SK-N-SH treated with all-trans-retinoic acid at 6 μM for 48 hours (cell line): ENCODE results near the gene C1QL1.

Experiments
- ATAC-seq: fragments of 200-7000 bp; cut with Tn5 transposase; 3 replicates; pipeline ENCODE4 v1.9.1; 2020; ENCODE audit warnings: mild to moderate bottlenecking, moderate library complexity
- ARNTL ChIP-seq: fragments of 450-650 bp; formaldehyde crosslinking; IDR thresholded peaks from 2 replicates; pipeline ENCODE4 v1.5.0; 2020; ENCODE audit warnings: low read depth, mild to moderate bottlenecking, moderate library complexity, borderline replicate concordance
- BACH2 ChIP-seq: fragments of 250-450 bp; sonication (Bioruptor Pico); IDR thresholded peaks from 2 replicates; pipeline ENCODE4 v1.9.0; 2021; ENCODE audit warnings: mild to moderate bottlenecking, borderline replicate concordance
- CSDC2 ChIP-seq: fragments of 250-450 bp; sonication (Bioruptor Pico); IDR thresholded peaks from 2 replicates; pipeline ENCODE4 v1.5.0; 2020; ENCODE audit warnings: mild to moderate bottlenecking, moderate library complexity
- CSRNP3 ChIP-seq: fragments of 250-450 bp; sonication (Bioruptor Pico); IDR thresholded peaks from 2 replicates; pipeline ENCODE4 v1.5.1; 2021; ENCODE audit warnings: mild to moderate bottlenecking, moderate library complexity
- ESRRG ChIP-seq: fragments of 250-450 bp; sonication (Bioruptor Pico); IDR thresholded peaks from 2 replicates; pipeline ENCODE4 v1.6.1; 2021; ENCODE audit warnings: mild to moderate bottlenecking
- GLIS3 ChIP-seq: fragments of 250-450 bp; sonication (Bioruptor Pico); IDR thresholded peaks from 2 replicates; pipeline ENCODE4 v1.5.0; 2020; ENCODE audit warnings: mild to moderate bottlenecking, moderate library complexity
- ISL1 ChIP-seq: fragments of 250-450 bp; sonication (Bioruptor Pico); IDR thresholded peaks from 2 replicates; pipeline ENCODE4 v2.1.2; 2022; ENCODE audit warnings: mild to moderate bottlenecking, moderate library complexity
- PATZ1 ChIP-seq: fragments of 250-450 bp; sonication (Bioruptor Pico); IDR thresholded peaks from 2 replicates; pipeline ENCODE4 v1.8.0; 2020; ENCODE audit warnings: mild to moderate bottlenecking, moderate library complexity, borderline replicate concordance
- POU6F1 ChIP-seq: fragments of 250-450 bp; sonication (Bioruptor Pico); IDR thresholded peaks from 2 replicates; pipeline ENCODE4 v1.8.0; 2021; ENCODE audit warnings: low read depth, mild to moderate bottlenecking, moderate library complexity, borderline replicate concordance
- PPARA ChIP-seq: fragments of 250-450 bp; sonication (Bioruptor Pico); IDR thresholded peaks from 2 replicates; pipeline ENCODE4 v1.5.0; 2020; ENCODE audit warnings: mild to moderate bottlenecking, borderline replicate concordance
- RARB ChIP-seq: fragments of 250-450 bp; sonication (Bioruptor Pico); IDR thresholded peaks from 2 replicates; pipeline ENCODE4 v1.8.0; 2021; ENCODE audit warnings: mild to moderate bottlenecking, moderate library complexity
- TCF4 ChIP-seq: fragments of 250-450 bp; sonication (Bioruptor Pico); IDR thresholded peaks from 2 replicates; pipeline ENCODE4 v1.8.0; 2021; ENCODE audit warnings: mild to moderate bottlenecking, moderate library complexity, borderline replicate concordance
- TSHZ2 ChIP-seq: fragments of 250-450 bp; sonication (Bioruptor Pico); IDR thresholded peaks from 2 replicates; pipeline ENCODE4 v1.5.0; 2020; ENCODE audit warnings: mild to moderate bottlenecking, moderate library complexity
- ZC3H10 ChIP-seq: fragments of 250-450 bp; sonication (Bioruptor Pico); IDR thresholded peaks from 2 replicates; pipeline ENCODE4 v1.5.1; 2021; ENCODE audit warnings: mild to moderate bottlenecking, moderate library complexity
- ZFP30 ChIP-seq: fragments of 450-650 bp; formaldehyde crosslinking; IDR thresholded peaks from 2 replicates; pipeline ENCODE4 v1.5.0; 2022; ENCODE audit warnings: mild to moderate bottlenecking, moderate library complexity
- ZNF565 ChIP-seq: fragments of 450-650 bp; formaldehyde crosslinking; conservative IDR thresholded peaks from 2 replicates; pipeline ENCODE4 v1.5.0; 2020; ENCODE audit warnings: low read depth, mild to moderate bottlenecking, moderate library complexity
- ZNF70 ChIP-seq: fragments of 450-650 bp; formaldehyde crosslinking; IDR thresholded peaks from 2 replicates; pipeline ENCODE4 v1.5.0; 2020; ENCODE audit warnings: mild to moderate bottlenecking, moderate library complexity
- ZNF8 ChIP-seq: fragments of 450-650 bp; formaldehyde crosslinking; IDR thresholded peaks from 2 replicates; pipeline ENCODE4 v1.5.0; 2020; ENCODE audit warnings: mild to moderate bottlenecking, moderate library complexity

Gene C1QL1

GRCh38 chr17:44988044-44988942, 20.2 kb upstream of the C1QL1 start:
- TF ChIP-seq ZNF8 (CRISPR knock-in tag) (no peak), ZFP30 (CRISPR knock-in tag) (no peak), PATZ1 (CRISPR knock-in tag) (no peak), POU6F1 (no peak), ARNTL (CRISPR knock-in tag) (no peak), ISL1 (CRISPR knock-in tag) (no peak), CSDC2 (CRISPR knock-in tag) (no peak), PPARA (CRISPR knock-in tag) (no peak), ZNF70 (CRISPR knock-in tag) (no peak), ESRRG (CRISPR knock-in tag) (no peak), ZNF565 (no peak), RARB (no peak)
- TF ChIP-seq, all 23 proteins: peak for 0
- ATAC-seq = no peak

- no peak for TF ChIP-seq ZNF70 (CRISPR knock-in tag)
- no peak for TF ChIP-seq ZNF565
- TF ChIP-seq CSRNP3 (CRISPR knock-in tag) = no peak
- TF ChIP-seq ISL1 (CRISPR knock-in tag) = no peak
- no peak for TF ChIP-seq ZNF8 (CRISPR knock-in tag)
- ATAC-seq = no peak; the same call in 2 of the 3 replicates
Measured at GRCh38 chr17:44983563-44983962, 15.5 kb upstream of the C1QL1 start.

- ATAC-seq = no peak
- TF ChIP-seq ZC3H10 (CRISPR knock-in tag) = no peak
- no peak for TF ChIP-seq ARNTL (CRISPR knock-in tag)
- no peak for TF ChIP-seq RARB
- no peak for TF ChIP-seq ZNF8 (CRISPR knock-in tag)
- TF ChIP-seq ISL1 (CRISPR knock-in tag) = no peak
- TF ChIP-seq TSHZ2 (CRISPR knock-in tag) = no peak
- no peak for TF ChIP-seq POU6F1
- no peak for TF ChIP-seq PPARA (CRISPR knock-in tag)
- no peak for TF ChIP-seq ESRRG (CRISPR knock-in tag)
- no peak for TF ChIP-seq CSDC2 (CRISPR knock-in tag)
- TF ChIP-seq PATZ1 (CRISPR knock-in tag) = no peak
- no peak for TF ChIP-seq ZNF70 (CRISPR knock-in tag)
- no peak for TF ChIP-seq BACH2
- no peak for TF ChIP-seq ZFP30 (CRISPR knock-in tag)
- TF ChIP-seq ZNF565 = no peak
- no peak for TF ChIP-seq TCF4 (CRISPR knock-in tag)
- no peak for TF ChIP-seq GLIS3
Measured at GRCh38 chr17:44982113-44982702, 14.1 kb upstream of the C1QL1 start.
